Measurements from ENCODE around the gene UBE2D2. TPM values are rescaled to one million over a fixed set of nuclear protein-coding genes. Genes with fewer than 3 reads are reported as not detected.

UBE2D2 gene
- total RNA-seq, 4 donors from 2014 or later: 98.5 to 199 (median 131) TPM

DNA sequence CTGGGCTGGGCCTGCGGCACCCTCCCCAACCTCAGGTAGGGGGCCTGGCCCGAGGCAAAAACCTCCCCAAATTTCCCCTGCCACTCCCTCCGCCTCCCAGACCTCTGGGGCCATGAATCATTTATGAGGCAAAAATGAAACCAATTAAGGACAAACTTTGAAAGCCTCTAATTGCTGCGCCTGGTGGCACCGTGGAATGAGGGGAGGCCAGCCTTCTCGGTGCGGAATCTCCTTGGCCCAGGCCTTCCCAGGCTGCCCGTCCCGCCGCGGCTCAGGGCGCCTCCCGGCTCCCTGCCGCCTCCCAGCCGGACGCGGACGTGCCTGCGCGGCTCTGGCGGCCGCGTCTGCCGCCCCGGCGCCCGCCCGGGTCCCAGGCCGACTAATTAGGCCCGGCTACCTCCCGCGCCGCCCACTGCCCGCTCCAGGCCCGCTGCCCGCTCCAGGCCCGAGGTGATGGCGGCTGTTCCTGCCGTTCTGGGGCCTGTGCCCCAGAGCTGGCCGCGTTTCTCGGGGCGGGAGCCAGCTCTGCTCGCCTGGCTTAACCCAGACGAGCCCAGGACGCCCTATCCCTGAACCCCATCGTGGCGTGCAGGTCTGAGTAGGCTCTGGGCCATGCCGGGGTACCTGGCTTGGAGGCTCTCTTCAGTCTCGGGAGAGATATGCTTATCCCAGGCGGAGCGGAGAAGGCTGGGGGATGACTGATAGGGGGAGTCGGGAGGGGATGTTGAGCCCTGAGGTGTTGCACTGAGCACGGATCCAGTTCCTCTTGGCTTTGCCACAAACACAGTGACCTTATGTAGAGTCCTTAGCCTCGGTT is 107.1 kb downstream of the UBE2D2 start:
- TF ChIP-seq, protein P1, sequence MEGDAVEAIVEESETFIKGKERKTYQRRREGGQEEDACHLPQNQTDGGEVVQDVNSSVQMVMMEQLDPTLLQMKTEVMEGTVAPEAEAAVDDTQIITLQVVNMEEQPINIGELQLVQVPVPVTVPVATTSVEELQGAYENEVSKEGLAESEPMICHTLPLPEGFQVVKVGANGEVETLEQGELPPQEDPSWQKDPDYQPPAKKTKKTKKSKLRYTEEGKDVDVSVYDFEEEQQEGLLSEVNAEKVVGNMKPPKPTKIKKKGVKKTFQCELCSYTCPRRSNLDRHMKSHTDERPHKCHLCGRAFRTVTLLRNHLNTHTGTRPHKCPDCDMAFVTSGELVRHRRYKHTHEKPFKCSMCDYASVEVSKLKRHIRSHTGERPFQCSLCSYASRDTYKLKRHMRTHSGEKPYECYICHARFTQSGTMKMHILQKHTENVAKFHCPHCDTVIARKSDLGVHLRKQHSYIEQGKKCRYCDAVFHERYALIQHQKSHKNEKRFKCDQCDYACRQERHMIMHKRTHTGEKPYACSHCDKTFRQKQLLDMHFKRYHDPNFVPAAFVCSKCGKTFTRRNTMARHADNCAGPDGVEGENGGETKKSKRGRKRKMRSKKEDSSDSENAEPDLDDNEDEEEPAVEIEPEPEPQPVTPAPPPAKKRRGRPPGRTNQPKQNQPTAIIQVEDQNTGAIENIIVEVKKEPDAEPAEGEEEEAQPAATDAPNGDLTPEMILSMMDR (IDR thresholded peaks at IDR 0.05 in 4 of 5, conservative IDR thresholded peaks at IDR 0.05 in 1 of 5): no peak
- TF ChIP-seq POLR2A (IDR thresholded peaks at IDR 0.05): peak in 1 of 2 donors; percentile 12

DNA sequence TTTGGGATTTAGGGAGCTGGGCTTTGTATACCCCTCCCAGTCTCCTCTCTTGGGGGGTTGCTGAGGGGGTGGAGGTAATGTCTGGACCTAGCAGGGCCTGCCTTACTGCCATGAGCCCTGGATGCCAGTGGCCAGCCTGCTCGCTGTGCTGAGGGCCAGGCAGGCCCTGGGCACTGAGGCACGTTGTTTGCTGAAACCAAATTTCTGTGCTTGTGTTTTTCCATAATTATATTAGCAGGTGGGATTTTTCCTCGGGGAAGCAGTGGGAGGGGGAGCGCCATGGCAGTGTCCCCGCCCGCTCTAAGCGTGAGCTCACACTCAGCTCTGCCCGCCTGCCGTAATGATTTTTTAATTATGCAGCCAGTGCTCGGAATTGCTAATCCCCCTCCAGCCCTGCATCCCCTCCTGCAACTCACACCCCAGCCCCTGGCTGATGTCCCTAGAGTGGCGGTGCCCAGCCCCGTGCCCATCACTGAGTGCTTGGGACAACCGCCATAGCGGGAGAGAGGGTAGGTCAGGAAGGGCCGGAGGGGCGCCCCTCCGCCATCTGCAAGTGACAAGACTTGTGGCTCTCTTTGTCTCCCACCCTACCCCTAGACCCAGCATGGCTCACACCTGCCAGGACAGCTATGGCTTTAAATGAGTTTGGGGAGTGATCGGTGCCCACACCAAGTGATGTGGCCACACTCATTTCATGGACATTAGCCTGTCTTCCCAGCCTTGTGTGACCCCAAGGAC is 108.0 kb downstream of the UBE2D2 start:
- intact Hi-C loops (cut with DNase I; ENCODE audit: low total_unique reads): no loop called here
- ATAC-seq (no peak), DNase-seq (no peak)
- in situ Hi-C loops (cut with MboI; ENCODE audit: low sequenced_read_pairs in 4 of 4): no loop called here
- no peaks in the 10 kb centered on the region for H3K9me3 ChIP-seq
- peak overlapping the region; percentile 97 to 99 (median 98) for H3K27ac ChIP-seq
- H3K4me1 ChIP-seq: peaks cover 97 to 98% of the 10 kb centered on the region in 2 donors
- no peaks in the 10 kb centered on the region for H3K27me3 ChIP-seq
- peak in 1 of 2 donors; percentile 0 for TF ChIP-seq POLR2A (IDR thresholded peaks at IDR 0.05)
- TF ChIP-seq, protein P1 (IDR thresholded peaks at IDR 0.05 in 4 of 5, conservative IDR thresholded peaks at IDR 0.05 in 1 of 5): no peak
- H3K4me3 ChIP-seq: peak overlapping the region; percentile 52 to 66 (median 56)
- no peaks in the 10 kb centered on the region for H3K36me3 ChIP-seq

More for the DNA sequence above, 107.1 kb downstream of the UBE2D2 start:
- Histone ChIP-seq H3K4me1 (peaks cover 97 to 98% of the 10 kb centered on the region in 2 donors), H3K27ac (peak overlapping the region; percentile 97 to 99 (median 98)), H3K27me3 (no peaks in the 10 kb centered on the region), H3K4me3 (peak overlapping the region; percentile 52 to 66 (median 56)), H3K36me3 (no peaks in the 10 kb centered on the region), H3K9me3 (no peaks in the 10 kb centered on the region)
- in situ Hi-C loops (cut with MboI; ENCODE audit: low sequenced_read_pairs in 4 of 4) (no loop called here), intact Hi-C loops (cut with DNase I; ENCODE audit: low total_unique reads) (no loop called here)
- peak; percentile 13 to 14 for ATAC-seq
- peak in 1 of 2 donors; percentile 51 for DNase-seq

DNA sequence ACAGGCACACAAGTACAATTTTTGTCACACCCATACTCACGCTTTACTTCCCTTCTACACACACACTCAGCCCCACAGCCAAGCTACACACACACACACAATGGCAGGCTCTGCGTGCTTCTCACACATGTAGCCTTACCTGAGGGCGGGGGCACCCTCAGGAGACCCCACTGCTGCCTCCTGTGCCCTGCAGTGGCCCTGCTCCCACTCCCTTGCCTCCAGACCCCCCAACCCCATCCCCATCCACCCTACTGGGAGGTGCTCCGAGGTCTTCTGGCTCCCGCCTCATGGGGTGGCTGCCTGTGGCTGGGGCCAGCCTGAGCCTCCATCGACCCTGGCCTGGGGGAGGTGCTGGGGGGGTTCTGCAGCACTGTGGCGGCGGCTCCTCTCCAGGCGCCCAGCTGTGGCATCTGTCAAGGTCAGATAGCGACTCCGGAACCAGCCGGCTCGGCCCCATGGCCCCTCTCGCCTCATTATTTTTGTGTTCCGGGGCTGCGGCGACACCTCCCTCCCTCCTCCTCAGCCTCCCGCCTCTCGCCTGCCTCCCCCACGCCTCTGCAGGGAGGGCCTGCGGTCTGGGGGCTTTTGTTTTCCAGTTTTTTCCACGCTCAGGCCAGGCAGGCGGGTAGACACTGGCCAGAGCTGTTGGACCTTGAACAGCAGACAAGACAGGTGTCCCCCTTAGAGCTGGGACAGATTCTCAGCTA is 108.7 kb downstream of the UBE2D2 start:
- ATAC-seq: peak in 1 of 2 donors; percentile 4
- TF ChIP-seq, protein P1 (IDR thresholded peaks at IDR 0.05 in 4 of 5, conservative IDR thresholded peaks at IDR 0.05 in 1 of 5): no peak
- TF ChIP-seq POLR2A (IDR thresholded peaks at IDR 0.05): no peak
- Histone ChIP-seq H3K4me1 (peaks cover 97 to 98% of the 10 kb centered on the region in 2 donors), H3K36me3 (no peaks in the 10 kb centered on the region), H3K4me3 (peak overlapping the region; percentile 10 to 39 (median 20)), H3K27ac (peak overlapping the region; percentile 97 to 99 (median 98)), H3K27me3 (no peaks in the 10 kb centered on the region), H3K9me3 (no peaks in the 10 kb centered on the region)
- intact Hi-C loops (cut with DNase I; ENCODE audit: low total_unique reads): no loop called here
- in situ Hi-C loops (cut with MboI; ENCODE audit: low sequenced_read_pairs in 4 of 4): no loop called here
- peak in 1 of 2 donors; percentile 31 for DNase-seq

DNA sequence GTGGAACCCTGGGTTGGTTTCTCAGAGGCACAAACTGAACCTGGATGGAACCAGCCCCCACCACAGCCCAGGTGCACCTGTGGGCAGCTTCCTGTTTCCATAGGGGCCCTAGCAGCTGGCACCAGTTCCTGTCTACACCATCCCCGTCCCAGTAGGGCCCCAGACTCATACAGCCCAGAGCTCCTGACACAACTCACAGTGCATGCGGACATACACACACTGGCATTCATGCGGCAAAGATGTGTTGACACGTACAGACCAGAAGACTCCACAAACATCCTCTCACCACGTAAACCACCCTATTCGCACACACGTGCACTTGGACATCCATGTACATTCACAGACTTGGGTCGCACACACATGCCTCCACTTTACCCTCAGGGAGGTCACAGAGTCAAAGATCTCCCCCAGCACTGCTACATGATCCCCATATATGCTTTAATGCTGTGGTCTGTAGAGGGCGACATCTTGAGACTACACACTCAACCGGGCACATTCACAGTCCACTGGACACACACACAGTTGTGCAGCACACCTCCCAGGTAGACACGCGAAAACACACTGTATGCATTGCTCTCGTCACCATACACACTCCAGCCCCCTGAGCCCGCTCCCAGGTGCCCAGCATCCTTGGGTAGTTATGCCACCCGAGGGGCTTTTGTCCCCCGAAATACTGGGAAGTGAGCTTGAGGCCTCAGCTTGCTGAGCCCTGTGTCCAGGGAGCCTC is 109.4 kb downstream of the UBE2D2 start:
- peak; percentile 18 to 34 for ATAC-seq
- intact Hi-C loops (cut with DNase I; ENCODE audit: low total_unique reads): no loop called here
- TF ChIP-seq, protein P1 (IDR thresholded peaks at IDR 0.05 in 4 of 5, conservative IDR thresholded peaks at IDR 0.05 in 1 of 5): peak in 4 of 5 experiments; percentile 12 to 35 (median 22)
- no peak for TF ChIP-seq POLR2A (IDR thresholded peaks at IDR 0.05)
- Histone ChIP-seq H3K27ac (peak overlapping the region; percentile 97 to 99 (median 98)), H3K9me3 (no peaks in the 10 kb centered on the region), H3K4me1 (peaks cover 97 to 98% of the 10 kb centered on the region in 2 donors), H3K36me3 (no peaks in the 10 kb centered on the region), H3K27me3 (no peaks in the 10 kb centered on the region), H3K4me3 (peak overlapping the region; percentile 10 to 45 (median 30))
- DNase-seq: peak in 1 of 2 donors; percentile 36
- in situ Hi-C loops (cut with MboI; ENCODE audit: low sequenced_read_pairs in 4 of 4): no loop called here

Measured in gastrocnemius medialis (tissue), 4 donors.